CD14-positive monocyte (primary cell): ENCODE results near the gene CEMP1. TPM values are rescaled to one million over a fixed set of nuclear protein-coding genes. Genes with fewer than 3 reads are reported as not detected.

Source experiments
- DNase-seq, 3 donors: peaks; one replicate each; pipeline ENCODE4 v3.0.0-alpha.2; 2011 to 2022
- H2AFZ ChIP-seq: 2 replicates; pipeline ENCODE4 v1.6.0; 2012; ENCODE audit warnings: mild to moderate bottlenecking, low read depth, low read length, inconsistent platforms; ENCODE audit not compliant: insufficient read depth, poor library complexity, severe bottlenecking
- H3K27ac ChIP-seq, 2 donors: 1 replicate in 1 of 2; 2 replicates in 1 of 2; pipeline ENCODE4 v1.5.1; 2012 to 2013; ENCODE audit warnings: low read length in 2 of 2, control low read depth in 1 of 2, inconsistent platforms in 1 of 2, low read depth in 1 of 2, mild to moderate bottlenecking in 1 of 2
- H3K27me3 ChIP-seq, 2 donors: one replicate each; pipeline versions ENCODE4 v1.6.0 to v1.6.1; 2011 to 2013; ENCODE audit warnings: low read length in 2 of 2; ENCODE audit not compliant: control insufficient read depth in 2 of 2, insufficient read depth in 2 of 2
- H3K36me3 ChIP-seq, 2 donors: replicated peaks in 1 of 2; 1 replicate in 1 of 2; 2 replicates in 1 of 2; pipeline versions ENCODE4 v1.5.1 to v1.6.1; 2012 to 2013; ENCODE audit warnings: low read length in 2 of 2, control low read depth in 1 of 2, inconsistent platforms in 1 of 2, mild to moderate bottlenecking in 1 of 2; ENCODE audit not compliant: insufficient read depth in 2 of 2, control insufficient read depth in 1 of 2
- H3K4me1 ChIP-seq, 2 donors: 1 replicate in 1 of 2; 2 replicates in 1 of 2; pipeline versions ENCODE4 v1.5.1 to v1.6.1; 2012 to 2013; ENCODE audit warnings: low read length in 2 of 2, control low read depth in 1 of 2, inconsistent platforms in 1 of 2, mild to moderate bottlenecking in 1 of 2, moderate library complexity in 1 of 2; ENCODE audit not compliant: insufficient read depth in 2 of 2, control insufficient read depth in 1 of 2
- H3K4me2 ChIP-seq: replicated peaks from 2 replicates; pipeline ENCODE3; 2012; ENCODE audit warnings: low read length, moderate library complexity, mild to moderate bottlenecking; ENCODE audit not compliant: poor library complexity, severe bottlenecking; ENCODE audit errors: extremely low read depth
- H3K4me3 ChIP-seq, 3 experiments: fragments of 200-600 bp in 1 of 3; sonication (generic) in 1 of 3; replicated peaks in 1 of 3; 1 replicate in 2 of 3; 2 replicates in 1 of 3; pipeline ENCODE4 v1.5.1; 2011 to 2013; ENCODE audit warnings: low read length in 3 of 3, mild to moderate bottlenecking in 3 of 3, control low read depth in 2 of 3, low read depth in 2 of 3, inconsistent platforms in 1 of 3, moderate library complexity in 1 of 3
- H3K79me2 ChIP-seq: 2 replicates; pipeline ENCODE4 v1.6.0; 2012; ENCODE audit warnings: mild to moderate bottlenecking, control low read depth, inconsistent platforms, low read length, moderate library complexity; ENCODE audit not compliant: insufficient read depth
- H3K9ac ChIP-seq: 2 replicates; pipeline ENCODE4 v1.6.0; 2017; ENCODE audit warnings: low read length, mild to moderate bottlenecking; ENCODE audit not compliant: insufficient read depth, poor library complexity, severe bottlenecking
- H3K9me3 ChIP-seq, 2 donors: replicated peaks in 1 of 2; 1 replicate in 1 of 2; 2 replicates in 1 of 2; pipeline versions ENCODE4 v1.5.1 to v1.6.1; 2012 to 2013; ENCODE audit warnings: low read length in 2 of 2, control low read depth in 1 of 2; ENCODE audit not compliant: control insufficient read depth in 1 of 2, insufficient read depth in 1 of 2
- H4K20me1 ChIP-seq: 2 replicates; pipeline ENCODE4 v1.6.0; 2012; ENCODE audit warnings: mild to moderate bottlenecking, low read length, control low read depth, moderate library complexity; ENCODE audit not compliant: insufficient read depth
- H3K27ac Mint-ChIP-seq, 7 donors: one replicate each; pipeline ENCODE4 v1.8.0; 2020; ENCODE audit warnings: mild to moderate bottlenecking in 7 of 7, mixed read lengths in 7 of 7, moderate library complexity in 6 of 7, inconsistent platforms in 2 of 7
- H3K27me3 Mint-ChIP-seq, 3 donors: one replicate each; pipeline ENCODE4 v1.8.0; 2021 to 2022; ENCODE audit warnings: low read depth in 3 of 3, mild to moderate bottlenecking in 3 of 3, mixed read lengths in 3 of 3, moderate library complexity in 3 of 3, inconsistent platforms in 1 of 3
- H3K36me3 Mint-ChIP-seq, 2 donors: one replicate each; pipeline ENCODE4 v1.8.0; 2020; ENCODE audit warnings: mixed read lengths in 2 of 2, inconsistent platforms in 1 of 2, mild to moderate bottlenecking in 1 of 2
- H3K4me1 Mint-ChIP-seq: one replicate; pipeline ENCODE4 v1.8.0; 2020; ENCODE audit warnings: mild to moderate bottlenecking, mixed read lengths
- H3K4me3 Mint-ChIP-seq, 2 donors: one replicate each; pipeline ENCODE4 v1.8.0; 2020; ENCODE audit warnings: mild to moderate bottlenecking in 2 of 2, mixed read lengths in 2 of 2, moderate library complexity in 1 of 2
- H3K9me3 Mint-ChIP-seq, 7 donors: one replicate each; pipeline ENCODE4 v1.8.0; 2020 to 2022; ENCODE audit warnings: mixed read lengths in 7 of 7, mild to moderate bottlenecking in 6 of 7, moderate library complexity in 6 of 7, inconsistent platforms in 2 of 7
- WGBS: methylation state at CpG from one replicate; pipeline ENCODE4 v1.1.5; 2013; ENCODE audit warnings: missing lambda C conversion rate; ENCODE audit not compliant: insufficient coverage; 5-methylcytosine and 5-hydroxymethylcytosine counted together
- intact Hi-C, 2 donors: fragments of 100-400 bp; cut with micrococcal nuclease; formaldehyde crosslinking; loops; one replicate each; pipeline versions ENCODE4 v1.15.0 to v1.15.1; 2023
- polyA plus RNA-seq, 3 donors: library from polyadenylated mRNA; depleted of rRNA in 1 of 3; unstranded in 2 of 3; stranded (reverse) in 1 of 3; fragments of 300-500 nt in 2 of 3; fragments of >200 nt in 1 of 3; fragmentation: Illumina TruSeq in 2 of 3; gene quantifications; 1 replicate in 2 of 3; 2 replicates in 1 of 3; pipeline ENCODE4 v1.2.3, GENCODE V29; 2012 to 2021
- TF ChIP-seq, protein P1 (sequence below): fragments of 200-600 bp; IDR thresholded peaks from one replicate; pipeline ENCODE4 v1.8.0; 2022; ENCODE audit warnings: antibody characterized with exemption, mild to moderate bottlenecking

The CEMP1 gene
- polyA plus RNA-seq, 3 donors, result 0.12 to 0.56 TPM; not detected in 1

DNA sequence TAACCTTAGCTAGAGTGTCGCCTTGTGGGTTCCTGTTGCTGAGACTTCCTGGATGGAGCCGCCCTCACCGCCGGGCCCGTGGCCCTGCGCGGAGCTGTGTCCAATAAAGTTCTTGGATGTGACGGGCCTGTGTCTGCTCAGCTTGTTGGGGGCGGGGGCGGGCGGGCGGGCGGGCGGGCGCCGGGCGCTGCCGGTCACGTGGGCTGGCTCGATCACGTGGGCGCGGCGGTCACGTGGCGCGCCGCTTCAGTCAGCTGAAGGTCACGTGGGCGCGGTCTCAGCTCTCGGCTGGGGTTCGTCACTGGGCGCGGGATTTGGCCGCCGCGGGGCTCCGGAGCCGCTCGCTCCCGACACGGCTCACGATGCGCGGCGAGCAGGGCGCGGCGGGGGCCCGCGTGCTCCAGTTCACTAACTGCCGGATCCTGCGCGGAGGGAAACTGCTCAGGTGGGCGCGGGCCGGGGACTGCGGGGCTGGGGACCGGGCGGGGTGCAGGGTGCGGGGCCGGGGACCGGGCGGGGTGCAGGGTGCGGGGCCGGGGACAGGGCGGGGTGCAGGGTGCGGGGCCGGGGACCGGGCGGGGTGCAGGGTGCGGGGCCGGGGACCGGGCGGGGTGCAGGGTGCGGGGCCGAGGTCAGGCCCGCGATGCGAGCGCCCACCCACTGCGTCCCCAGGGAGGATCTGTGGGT, 11.0 kb downstream of the CEMP1 start, which contains the start of gene AMDHD2:
AMDHD2 (plus strand) TSS at position 275 of the 687 bp plus-strand sequence; CDS start at position 363, 88 bp downstream.
- DNase-seq, result peak; percentile 87 to 95 (median 94)
- Histone ChIP-seq H2AFZ (no peak within 1 kb of the TSS), H3K27ac (peak within 1 kb of the TSS; percentile 96), H3K79me2 (peaks cover 76% of the 10 kb centered on the region), H3K4me3 (peak within 1 kb of the TSS; percentile 30 to 100 (median 62)), H3K9ac (peak within 1 kb of the TSS; percentile 54), H3K36me3 (peaks cover 39 to 40% of the 10 kb centered on the region in 2 donors), H3K9me3 (no peaks in the 10 kb centered on the region), H3K27me3 (no peaks in the 10 kb centered on the region), H3K4me2 (peak within 1 kb of the TSS; percentile 99), H3K4me1 (peaks cover 56 to 57% of the 10 kb centered on the region in 2 donors), H4K20me1 (peaks cover 94% of the 10 kb centered on the region)
- peaks cover 59 to 76% of the 10 kb centered on the region in 2 donors for H3K36me3 Mint-ChIP-seq
- peaks cover 0 to 4% (median 0%) of the 10 kb centered on the region in 7 donors for H3K9me3 Mint-ChIP-seq
- H3K27me3 Mint-ChIP-seq, result peaks cover 0 to 1% (median 0%) of the 10 kb centered on the region in 3 donors
- intact Hi-C loops, result loop anchor here in 1 of 2 donors (1.0 kb wide), 1 partner anchor 12 kb away; no protein-coding TSS in a partner anchor
- WGBS, result under 1% methylated on average over 81 of the region's 83 CpGs
- peak within 1 kb of the TSS; percentile 96 to 100 (median 99) for H3K27ac Mint-ChIP-seq
- H3K4me3 Mint-ChIP-seq, result peak within 1 kb of the TSS; percentile 90 to 92
- H3K4me1 Mint-ChIP-seq, result peaks cover 62% of the 10 kb centered on the region
- TF ChIP-seq, protein P1, sequence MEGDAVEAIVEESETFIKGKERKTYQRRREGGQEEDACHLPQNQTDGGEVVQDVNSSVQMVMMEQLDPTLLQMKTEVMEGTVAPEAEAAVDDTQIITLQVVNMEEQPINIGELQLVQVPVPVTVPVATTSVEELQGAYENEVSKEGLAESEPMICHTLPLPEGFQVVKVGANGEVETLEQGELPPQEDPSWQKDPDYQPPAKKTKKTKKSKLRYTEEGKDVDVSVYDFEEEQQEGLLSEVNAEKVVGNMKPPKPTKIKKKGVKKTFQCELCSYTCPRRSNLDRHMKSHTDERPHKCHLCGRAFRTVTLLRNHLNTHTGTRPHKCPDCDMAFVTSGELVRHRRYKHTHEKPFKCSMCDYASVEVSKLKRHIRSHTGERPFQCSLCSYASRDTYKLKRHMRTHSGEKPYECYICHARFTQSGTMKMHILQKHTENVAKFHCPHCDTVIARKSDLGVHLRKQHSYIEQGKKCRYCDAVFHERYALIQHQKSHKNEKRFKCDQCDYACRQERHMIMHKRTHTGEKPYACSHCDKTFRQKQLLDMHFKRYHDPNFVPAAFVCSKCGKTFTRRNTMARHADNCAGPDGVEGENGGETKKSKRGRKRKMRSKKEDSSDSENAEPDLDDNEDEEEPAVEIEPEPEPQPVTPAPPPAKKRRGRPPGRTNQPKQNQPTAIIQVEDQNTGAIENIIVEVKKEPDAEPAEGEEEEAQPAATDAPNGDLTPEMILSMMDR, result no peak

DNA sequence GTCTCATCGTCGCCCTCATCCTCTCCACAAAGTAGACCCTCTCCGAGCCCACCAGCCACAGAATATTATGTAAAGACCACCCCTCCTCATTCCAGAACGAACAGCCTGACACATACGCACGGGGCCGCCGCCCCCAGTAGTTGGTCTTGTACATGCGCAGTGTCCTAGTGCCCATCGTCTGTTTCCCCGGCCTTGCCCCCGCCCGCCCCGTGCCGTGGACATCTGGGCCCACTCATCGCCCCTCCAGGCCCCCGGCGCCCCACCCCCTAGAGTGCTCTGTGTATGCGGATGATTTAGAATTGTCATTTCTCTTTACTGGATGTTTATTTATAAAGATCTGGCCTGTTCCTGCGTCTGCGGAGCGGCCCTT, 11.5 kb downstream of the CEMP1 start:
- Mint-ChIP-seq H3K27ac (peak overlapping the region; percentile 94 to 99 (median 96)), H3K36me3 (peaks cover 55 to 76% of the 10 kb centered on the region in 2 donors), H3K4me3 (peak overlapping the region; percentile 74 to 75), H3K9me3 (peaks cover 0 to 6% (median 0%) of the 10 kb centered on the region in 7 donors), H3K27me3 (peaks cover 0 to 3% (median 0%) of the 10 kb centered on the region in 3 donors), H3K4me1 (peaks cover 59% of the 10 kb centered on the region)
- no peak overlapping the region for H2AFZ ChIP-seq
- H3K4me3 ChIP-seq, result peak overlapping the region in 1 of 3 experiments; percentile 100
- peak overlapping the region; percentile 99 for H3K4me2 ChIP-seq
- peak in 1 of 3 donors; percentile 8 for DNase-seq
- peaks cover 81% of the 10 kb centered on the region for H3K79me2 ChIP-seq
- peaks cover 94% of the 10 kb centered on the region for H4K20me1 ChIP-seq
- H3K27ac ChIP-seq, result peak overlapping the region; percentile 96
- TF ChIP-seq, protein P1, result no peak
- peak overlapping the region; percentile 36 for H3K9ac ChIP-seq
- intact Hi-C loops, result loop anchor here (1.0 to 2.0 kb wide), 2 partner anchors 13 to 21 kb away; no protein-coding TSS in a partner anchor
- H3K27me3 ChIP-seq, result no peaks in the 10 kb centered on the region
- 53% methylated on average over 7 of the region's 22 CpGs for WGBS
- H3K4me1 ChIP-seq, result peaks cover 57 to 61% of the 10 kb centered on the region in 2 donors
- no peaks in the 10 kb centered on the region for H3K9me3 ChIP-seq
- H3K36me3 ChIP-seq, result peaks cover 35 to 36% of the 10 kb centered on the region in 2 donors
